ENCODE data around the gene MRPL27. TPM values are rescaled to one million over a fixed set of nuclear protein-coding genes. Genes with fewer than 3 reads are reported as not detected.

The MRPL27 gene
- total RNA-seq, 1 donor from 2014 or later: 42.3 TPM

GRCh38 chr17:50360486-50361115 lies 12.4 kb downstream of the MRPL27 start:
- no peak for DNase-seq

GRCh38 chr17:50359998-50360461 lies 13.0 kb downstream of the MRPL27 start:
- DNase-seq: no peak

GRCh38 chr17:50359005-50359699 lies 13.8 kb downstream of the MRPL27 start:
- no peak for DNase-seq

- DNase-seq: no peak
These were observed 14.8 kb downstream of the MRPL27 start for GRCh38 chr17:50358177-50358576.

- no peak for DNase-seq
These were observed 16.0 kb downstream of the MRPL27 start for GRCh38 chr17:50356892-50357510.

- DNase-seq: no peak
These were observed 16.6 kb downstream of the MRPL27 start for GRCh38 chr17:50356418-50356817.

- DNase-seq: no peak
These were observed 17.2 kb downstream of the MRPL27 start for GRCh38 chr17:50355701-50356341.

- no peak for DNase-seq
These were observed 17.7 kb downstream of the MRPL27 start for GRCh38 chr17:50355336-50355700.

- DNase-seq: no peak
These were observed 18.2 kb downstream of the MRPL27 start for GRCh38 chr17:50354776-50355175.

- DNase-seq: no peak
These were observed 18.8 kb downstream of the MRPL27 start for GRCh38 chr17:50354198-50354597.

- DNase-seq: no peak
These were observed 19.3 kb downstream of the MRPL27 start for GRCh38 chr17:50353600-50354195.

- DNase-seq: no peak
These were observed 20.0 kb downstream of the MRPL27 start for GRCh38 chr17:50352693-50353599.

- no peak for DNase-seq
These were observed 20.8 kb downstream of the MRPL27 start for GRCh38 chr17:50352072-50352692.

GRCh38 chr17:50350733-50351132 lies 22.3 kb downstream of the MRPL27 start:
- DNase-seq: no peak

- no peak for DNase-seq
These were observed 23.8 kb downstream of the MRPL27 start for GRCh38 chr17:50349243-50349600.

GRCh38 chr17:50348522-50349242 lies 24.3 kb downstream of the MRPL27 start:
- no peak for DNase-seq

GRCh38 chr17:50347894-50348291 lies 25.1 kb downstream of the MRPL27 start:
- DNase-seq: no peak

- no peak for DNase-seq
These were observed 25.7 kb downstream of the MRPL27 start for GRCh38 chr17:50347117-50347893.

GRCh38 chr17:50346313-50347116 lies 26.5 kb downstream of the MRPL27 start:
- no peak for DNase-seq

Measured in skin of body (tissue), 2 donors.